SK-N-MC (cell line): ENCODE results near the gene SMURF2.

Experiments
- EZH2 ChIP-seq: fragments of 200-600 bp; sonication (generic); IDR thresholded peaks from one replicate; pipeline ENCODE4 v1.6.1; 2017; ENCODE audit warnings: antibody characterized with exemption
- POLR2AphosphoS5 ChIP-seq: IDR thresholded peaks from 2 replicates; pipeline ENCODE4 v1.6.1; 2012; ENCODE audit warnings: mild to moderate bottlenecking, low read depth, low read length, borderline replicate concordance

- no peak for TF ChIP-seq EZH2
- no peak for TF ChIP-seq POLR2AphosphoS5
Observed at GRCh38 chr17:64502021-64502420, 160.1 kb downstream of the SMURF2 start.
